OCI-LY1 (cell line): ENCODE data around the gene SMPD3.
A peak's percentile ranks its signal among the peaks of the same experiment; 100 is the strongest.

Source experiments
- H2AFZ ChIP-seq: fragments of 200-600 bp; sonication (generic), shearing (Covaris generic); 2 replicates; pipeline ENCODE4 v1.6.0; 2014; ENCODE audit warnings: antibody characterized with exemption, mild to moderate bottlenecking, low read length
- H3F3A ChIP-seq: fragments of 200-600 bp; sonication (generic), shearing (Covaris generic); 2 replicates; pipeline ENCODE4 v1.6.0; 2014; ENCODE audit warnings: mild to moderate bottlenecking, antibody characterized with exemption, low read length, moderate library complexity; ENCODE audit not compliant: insufficient read depth
- H3K27ac ChIP-seq: fragments of 200-600 bp; sonication (generic); 2 replicates; pipeline ENCODE4 v1.5.1; 2014; ENCODE audit warnings: low read length, mixed run types, mild to moderate bottlenecking, low read depth; ENCODE audit not compliant: poor library complexity, severe bottlenecking
- H3K27me3 ChIP-seq: fragments of 200-600 bp; sonication (generic); 2 replicates; pipeline ENCODE4 v1.6.0; 2014; ENCODE audit warnings: antibody characterized with exemption, mild to moderate bottlenecking, low read length, moderate library complexity; ENCODE audit not compliant: insufficient read depth
- H3K36me3 ChIP-seq: fragments of 200-600 bp; sonication (generic); 2 replicates; pipeline ENCODE4 v1.6.1; 2014; ENCODE audit warnings: mild to moderate bottlenecking, antibody characterized with exemption, low read length, moderate library complexity, mixed read lengths; ENCODE audit not compliant: insufficient read depth
- H3K4me1 ChIP-seq: fragments of 200-600 bp; sonication (generic); 2 replicates; pipeline ENCODE4 v1.5.1; 2014; ENCODE audit warnings: mild to moderate bottlenecking, low read length, moderate library complexity; ENCODE audit not compliant: insufficient read depth, severe bottlenecking
- H3K4me2 ChIP-seq: fragments of 200-600 bp; sonication (generic), shearing (Covaris generic); 2 replicates; pipeline ENCODE4 v1.6.1; 2014; ENCODE audit warnings: low read length
- H3K4me3 ChIP-seq: fragments of 200-600 bp; sonication (generic); 2 replicates; pipeline ENCODE4 v1.5.1; 2014; ENCODE audit warnings: low read length, low read depth, mild to moderate bottlenecking, mixed read lengths; ENCODE audit not compliant: poor library complexity, severe bottlenecking
- H3K79me2 ChIP-seq: fragments of 200-600 bp; shearing (Covaris generic); 2 replicates; pipeline ENCODE4 v1.6.1; 2016; ENCODE audit warnings: mixed run types, low read length, mixed read lengths; ENCODE audit not compliant: insufficient read depth
- H3K9ac ChIP-seq: fragments of 200-600 bp; sonication (generic), shearing (Covaris generic); 2 replicates; pipeline ENCODE4 v1.6.1; 2014; ENCODE audit warnings: mild to moderate bottlenecking, low read length, mixed read lengths
- H3K9me2 ChIP-seq: fragments of 200-600 bp; sonication (generic), shearing (Covaris generic); 2 replicates; pipeline ENCODE4 v1.6.1; 2014; ENCODE audit warnings: low read depth, mild to moderate bottlenecking, low read length, mixed read lengths
- H3K9me3 ChIP-seq: fragments of 200-600 bp; shearing (Covaris generic); 2 replicates; pipeline ENCODE4 v1.6.1; 2014; ENCODE audit warnings: low read length, mixed read lengths
- H4K20me1 ChIP-seq: fragments of 200-600 bp; sonication (generic), shearing (Covaris generic); 2 replicates; pipeline ENCODE4 v1.6.0; 2016; ENCODE audit warnings: mild to moderate bottlenecking, low read length; ENCODE audit not compliant: insufficient read depth
- CTCF ChIP-seq: fragments of 200-600 bp; sonication (generic), shearing (Covaris generic); IDR thresholded peaks from 2 replicates; pipeline ENCODE4 v1.5.1; 2017; ENCODE audit warnings: mild to moderate bottlenecking, antibody characterized with exemption, low read length, moderate library complexity, mixed read lengths
- EZH2 ChIP-seq: fragments of 200-600 bp; sonication (generic), shearing (Covaris generic); IDR thresholded peaks from 2 replicates; pipeline ENCODE4 v1.8.0; 2017; ENCODE audit warnings: borderline replicate concordance, mixed run types, mild to moderate bottlenecking, antibody characterized with exemption, low read length, moderate library complexity, mixed read lengths

SMPD3 gene

GRCh38 chr16:68332411-68333121 lies 115.7 kb downstream of the SMPD3 start:
- peak overlapping the region; percentile 1 for H3K27ac ChIP-seq
- H3K27me3 ChIP-seq: no peaks in the 10 kb centered on the region
- peaks cover 9% of the 10 kb centered on the region for H3K4me1 ChIP-seq
- H3K9me3 ChIP-seq: no peaks in the 10 kb centered on the region
- H3K4me3 ChIP-seq: no peak overlapping the region
- H3K9ac ChIP-seq: no peak overlapping the region
- TF ChIP-seq CTCF (no peak), EZH2 (no peak)
- no peaks in the 10 kb centered on the region for H3K9me2 ChIP-seq
- H4K20me1 ChIP-seq: no peaks in the 10 kb centered on the region
- H3K4me2 ChIP-seq: no peak overlapping the region; the same call in 1 of the 2 replicates
- H3K79me2 ChIP-seq: no peaks in the 10 kb centered on the region
- peaks cover 52% of the 10 kb centered on the region for H3K36me3 ChIP-seq
- no peaks in the 10 kb centered on the region for H3F3A ChIP-seq
- no peak overlapping the region for H2AFZ ChIP-seq

- H3K27me3 ChIP-seq: no peaks in the 10 kb centered on the region
- no peak overlapping the region for H3K4me3 ChIP-seq
- peaks cover 9% of the 10 kb centered on the region for H3K4me1 ChIP-seq
- H3K9me2 ChIP-seq: no peaks in the 10 kb centered on the region
- H3K9me3 ChIP-seq: no peaks in the 10 kb centered on the region
- TF ChIP-seq EZH2 (no peak), CTCF (no peak)
- no peaks in the 10 kb centered on the region for H3K79me2 ChIP-seq
- no peak overlapping the region for H3K9ac ChIP-seq
- H3K27ac ChIP-seq: peak overlapping the region; percentile 1
- peaks cover 52% of the 10 kb centered on the region for H3K36me3 ChIP-seq
- H3K4me2 ChIP-seq: no peak overlapping the region; the same call in 1 of the 2 replicates
- no peaks in the 10 kb centered on the region for H4K20me1 ChIP-seq
- H2AFZ ChIP-seq: no peak overlapping the region
- H3F3A ChIP-seq: no peaks in the 10 kb centered on the region
Observed at GRCh38 chr16:68331879-68332410, 116.4 kb downstream of the SMPD3 start.

- no peak for TF ChIP-seq CTCF
- no peak for TF ChIP-seq EZH2
- Histone ChIP-seq H3K27ac (no peak overlapping the region), H3K9ac (no peak overlapping the region), H3K79me2 (no peaks in the 10 kb centered on the region), H3K9me2 (no peaks in the 10 kb centered on the region), H3K4me2 (no peak overlapping the region), H3K4me1 (peaks cover 9% of the 10 kb centered on the region), H3K4me3 (no peak overlapping the region), H3F3A (no peaks in the 10 kb centered on the region), H4K20me1 (no peaks in the 10 kb centered on the region), H2AFZ (no peak overlapping the region), H3K27me3 (no peaks in the 10 kb centered on the region), H3K9me3 (no peaks in the 10 kb centered on the region), H3K36me3 (peaks cover 62% of the 10 kb centered on the region)
Observed at GRCh38 chr16:68328860-68329390, 119.4 kb downstream of the SMPD3 start.
